HG03135 (cell line): ENCODE results near the gene CELF6.
"Not testable (repeated sequence)": the region's sequence is repeated elsewhere in the genome, so short reads cannot be mapped to it uniquely, and the experiment has no call there.

Source experiments
- ATAC-seq: cut with Tn5 transposase; IDR thresholded peaks from one replicate; pipeline ENCODE4 v1.9.1; 2021; ENCODE audit warnings: mild to moderate bottlenecking, moderate library complexity; ENCODE audit not compliant: unreplicated experiment

CELF6 gene

DNA sequence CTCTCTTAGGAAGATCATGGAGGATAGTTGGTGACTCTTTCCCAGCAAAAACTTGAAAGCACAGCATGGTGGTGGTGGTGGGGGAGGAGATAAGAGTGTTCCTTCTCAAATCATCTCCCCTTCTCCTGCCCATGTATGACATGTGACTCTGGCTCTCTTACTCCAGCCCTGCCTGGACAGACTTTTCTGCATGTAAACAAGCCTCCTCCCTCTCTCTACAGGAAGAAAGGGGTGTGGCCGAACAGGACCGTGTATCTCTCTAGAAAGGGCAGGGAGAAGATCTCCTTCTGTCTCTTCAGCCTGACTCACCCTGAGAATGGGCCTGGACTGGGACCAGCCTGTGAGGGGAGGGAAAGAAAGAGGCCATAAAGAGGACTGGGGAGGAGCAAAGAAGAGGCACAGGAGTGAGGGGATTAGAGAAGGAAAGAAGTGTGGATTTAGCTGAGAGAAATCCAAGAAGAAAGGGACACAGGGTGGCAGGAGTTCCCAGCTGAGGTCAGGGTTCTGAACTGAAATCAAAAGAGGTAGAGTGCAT is 1.5 kb downstream of the CELF6 start:
- ATAC-seq, result no peak

DNA sequence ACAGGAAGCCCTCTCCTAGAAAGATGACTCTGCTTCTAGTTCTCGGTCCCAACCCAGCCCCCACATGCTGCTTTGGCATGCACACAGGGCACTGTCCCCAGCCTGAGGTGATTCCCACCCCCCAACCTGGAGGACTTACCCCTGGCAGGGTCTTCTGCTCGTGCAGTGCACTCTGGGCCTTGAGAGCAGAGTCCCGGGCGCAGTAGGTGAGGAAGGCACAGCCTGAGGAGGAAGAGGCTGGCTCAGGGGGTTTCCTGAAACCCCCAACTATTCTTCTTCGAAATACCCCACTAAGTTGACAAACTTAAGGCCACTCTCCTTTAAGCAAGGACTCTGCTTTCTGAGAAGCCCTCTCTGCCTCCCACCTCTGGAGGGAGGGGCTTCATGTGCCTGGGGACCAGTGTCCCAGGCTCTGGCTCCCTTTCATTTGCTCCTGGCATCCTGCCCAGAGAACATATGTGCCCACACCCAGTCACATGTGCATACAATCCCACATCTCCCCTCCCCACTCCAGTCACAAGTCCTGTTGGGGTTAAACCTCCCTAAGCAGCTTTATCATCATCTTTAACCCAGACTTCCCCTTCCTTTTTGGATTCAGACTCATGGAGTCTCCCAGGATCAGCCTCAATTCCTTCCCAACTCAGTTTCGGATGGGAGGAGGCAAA is 4.1 kb downstream of the CELF6 start:
- no peak for ATAC-seq

DNA sequence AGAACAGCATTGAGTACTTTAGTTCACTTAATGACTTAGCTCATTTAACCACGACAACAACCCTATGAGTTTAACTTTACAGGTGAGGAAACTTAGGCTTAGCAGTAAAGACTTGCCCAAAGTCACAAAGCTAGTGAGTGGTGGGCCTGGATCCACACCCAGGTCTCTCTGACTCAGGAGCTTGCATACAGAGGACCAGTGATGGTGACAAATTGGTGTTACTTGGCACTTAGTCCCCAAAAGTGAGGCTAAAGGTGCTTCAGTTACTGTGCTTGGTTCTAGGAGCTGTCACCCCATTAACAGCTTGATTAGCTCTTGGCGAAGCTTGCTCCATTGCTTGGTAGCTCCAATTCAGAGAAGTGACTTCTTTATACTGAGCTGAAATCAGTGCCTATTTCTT is 6.1 kb downstream of the CELF6 start:
- no peak for ATAC-seq

DNA sequence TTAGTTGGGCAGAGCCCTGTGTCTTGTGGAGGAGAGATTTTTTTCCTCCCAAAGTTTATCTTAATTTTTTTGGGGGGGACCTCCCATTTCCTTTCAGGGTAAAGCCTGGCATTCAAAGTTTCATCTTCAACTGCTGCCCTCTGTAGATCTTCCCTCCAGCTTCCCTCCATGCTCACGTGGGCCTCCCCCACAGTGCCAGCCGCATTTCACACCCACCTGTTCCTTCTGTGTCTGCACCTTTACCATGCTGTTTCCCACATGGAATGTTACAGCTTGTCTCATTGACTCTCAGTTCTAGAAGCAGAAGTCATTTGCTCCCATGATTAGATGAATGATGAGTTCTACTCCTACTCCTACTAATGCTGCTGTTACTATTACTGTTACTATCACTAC is 6.5 kb downstream of the CELF6 start:
- ATAC-seq, result no peak

DNA sequence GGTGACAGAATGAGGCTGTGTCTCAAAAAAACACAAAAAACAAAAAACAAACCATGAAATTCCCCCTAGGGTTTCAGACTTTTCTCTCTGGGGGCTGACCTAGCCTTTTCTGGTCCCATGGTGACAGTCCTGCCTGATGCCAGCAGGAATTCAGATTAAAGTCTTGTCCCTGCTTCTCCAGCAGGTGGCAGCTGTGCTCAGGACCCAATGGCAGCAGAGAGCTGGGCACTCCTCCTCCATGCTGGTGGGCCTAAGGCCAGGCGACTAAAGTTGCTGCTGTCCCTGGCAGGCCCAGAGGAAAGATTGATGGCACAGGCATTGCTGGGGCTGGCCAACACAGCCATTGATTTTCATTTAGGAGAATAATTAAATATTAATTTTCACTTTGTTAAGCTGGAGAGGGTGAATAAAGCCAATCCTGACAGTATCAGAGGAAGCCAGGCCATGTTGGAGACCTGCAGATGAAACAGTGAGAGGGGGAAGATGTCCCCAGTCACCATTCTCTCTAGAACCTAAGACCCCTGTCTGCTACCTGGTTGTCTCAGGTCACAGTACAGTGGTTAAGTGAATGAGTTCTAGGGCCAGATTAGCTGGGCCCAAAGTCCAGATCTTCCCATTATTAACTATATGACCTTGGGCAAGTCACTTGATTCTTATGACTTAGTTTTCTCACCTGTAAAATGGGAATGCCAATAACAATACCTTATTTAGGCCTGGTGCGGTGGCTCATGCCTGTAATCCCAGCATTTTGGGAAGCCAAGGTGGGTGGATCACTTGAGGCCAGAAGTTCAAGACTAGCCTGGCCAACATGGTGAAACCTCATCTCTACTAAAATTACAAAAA is 7.1 kb downstream of the CELF6 start:
- no peak for ATAC-seq

DNA sequence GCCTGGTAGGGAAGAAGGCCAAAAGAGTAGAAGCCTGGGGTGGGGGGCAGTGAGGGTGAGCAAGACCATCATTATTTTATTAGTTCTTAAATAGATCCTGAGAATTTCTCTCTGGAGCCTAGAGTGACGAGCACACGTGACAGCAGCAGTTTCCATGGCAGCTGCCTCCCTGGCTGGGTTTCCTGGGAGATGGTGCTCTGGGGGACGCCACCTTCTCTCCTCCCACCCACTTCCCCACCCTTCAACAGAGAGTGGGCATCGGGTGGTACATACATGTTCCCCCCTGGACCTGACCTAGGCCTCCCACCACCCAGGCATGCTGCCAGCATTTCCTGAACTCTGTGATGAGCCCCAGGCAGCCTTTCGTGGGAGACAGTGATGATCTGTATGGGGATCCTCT is 12.9 kb downstream of the CELF6 start:
- no peak for ATAC-seq

DNA sequence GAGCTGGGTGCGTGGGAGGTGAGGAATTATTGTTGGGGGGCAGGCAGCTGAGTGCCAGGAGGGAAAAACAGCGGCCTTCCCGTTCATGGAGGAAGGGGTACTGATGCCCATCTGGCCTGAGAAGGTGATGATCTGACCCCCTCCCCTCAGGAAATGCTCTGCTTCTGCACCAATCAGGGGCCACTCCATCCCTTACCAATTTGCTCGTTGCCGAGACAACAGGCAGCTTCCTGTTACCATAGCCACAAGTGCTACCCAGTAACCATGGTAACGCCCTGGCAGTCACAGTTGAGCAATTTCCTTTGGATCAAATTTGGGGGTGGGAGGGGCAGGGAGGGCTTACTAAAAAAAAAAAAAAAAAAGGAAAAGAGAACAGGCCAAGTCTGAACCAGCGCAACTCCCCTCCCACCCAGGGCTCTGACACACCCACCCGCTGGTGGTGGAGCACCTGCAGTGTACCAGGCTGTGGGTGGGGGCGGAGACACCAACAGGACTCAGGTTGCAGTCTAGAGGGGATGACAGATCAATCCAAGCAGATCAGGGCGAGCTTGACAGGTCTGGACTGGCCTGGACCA is 13.7 kb downstream of the CELF6 start:
- no peak for ATAC-seq

DNA sequence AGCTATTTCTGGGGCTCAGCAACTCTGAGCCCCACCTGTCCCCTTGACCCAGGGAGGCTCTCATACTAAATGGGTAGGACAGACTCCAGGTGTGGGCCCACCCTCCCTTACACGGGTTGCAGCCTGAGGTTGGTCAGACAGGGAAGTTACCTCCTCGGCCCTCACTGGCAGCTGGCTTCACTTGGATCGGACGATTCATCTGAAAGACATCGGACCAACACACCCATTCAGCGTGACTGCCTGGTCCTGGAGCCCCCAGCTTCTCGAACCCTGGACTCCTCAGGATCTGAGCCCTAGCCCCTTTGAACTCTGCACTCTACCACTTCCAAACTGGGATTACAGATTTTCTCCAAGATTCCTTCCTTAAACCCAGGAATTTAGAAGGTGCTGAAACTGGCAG is 15.4 kb downstream of the CELF6 start:
- ATAC-seq, result no peak

DNA sequence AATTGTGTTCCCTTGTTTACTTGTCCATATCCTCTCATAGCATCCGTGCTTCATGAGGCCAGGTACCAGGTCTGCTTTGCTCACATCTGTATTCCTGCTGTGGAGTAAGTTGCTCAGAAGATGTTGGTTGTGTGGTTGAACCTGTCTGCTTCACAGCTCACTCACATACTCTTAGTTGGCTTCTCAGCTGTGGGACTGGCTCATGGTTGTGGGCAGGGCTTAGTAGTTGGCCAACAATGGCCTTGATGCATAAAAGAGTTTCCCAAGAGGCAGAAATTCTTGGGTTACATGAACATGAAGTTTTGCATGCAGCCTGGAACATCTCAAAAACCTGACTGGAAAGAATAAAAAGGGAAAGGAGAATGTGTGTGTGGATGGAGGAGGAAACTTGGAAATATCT is 17.0 kb downstream of the CELF6 start:
- ATAC-seq, result no peak

DNA sequence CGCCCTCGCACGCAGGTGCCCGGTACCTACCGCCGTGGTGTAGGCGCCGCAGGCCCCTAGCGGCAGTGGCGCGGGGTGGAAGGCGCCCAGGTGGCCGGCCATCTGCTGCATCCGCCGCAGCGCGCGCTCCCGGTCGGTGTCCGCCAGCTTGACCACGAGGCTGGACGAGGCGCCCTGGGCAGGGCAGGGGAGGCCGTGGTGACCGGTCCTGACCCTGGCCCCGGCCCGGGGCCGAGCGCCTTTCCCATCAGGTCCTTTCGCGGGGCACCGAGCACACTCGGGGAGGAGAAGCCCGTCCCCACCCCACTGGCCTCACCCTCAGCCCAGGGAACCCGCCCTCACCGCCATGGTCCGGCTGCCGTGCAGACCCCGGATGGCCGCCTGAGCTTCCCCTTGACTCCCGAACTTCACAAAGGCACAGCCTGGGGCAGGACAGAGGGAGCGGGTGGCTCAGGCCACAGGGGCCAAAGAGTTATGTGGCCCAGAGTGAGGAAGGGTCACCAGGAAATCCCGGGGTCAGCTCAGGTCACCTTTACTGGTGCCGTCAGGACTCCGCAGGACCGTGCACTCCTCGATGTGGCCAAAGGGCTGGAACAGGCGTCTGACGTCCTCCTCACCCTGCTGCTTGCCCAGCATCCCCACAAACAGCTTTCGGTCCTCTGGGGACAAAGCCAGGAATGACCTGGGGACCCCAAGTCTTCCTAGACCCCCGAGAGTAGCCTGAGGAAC is 30.2 kb downstream of the CELF6 start:
- no peak for ATAC-seq

DNA sequence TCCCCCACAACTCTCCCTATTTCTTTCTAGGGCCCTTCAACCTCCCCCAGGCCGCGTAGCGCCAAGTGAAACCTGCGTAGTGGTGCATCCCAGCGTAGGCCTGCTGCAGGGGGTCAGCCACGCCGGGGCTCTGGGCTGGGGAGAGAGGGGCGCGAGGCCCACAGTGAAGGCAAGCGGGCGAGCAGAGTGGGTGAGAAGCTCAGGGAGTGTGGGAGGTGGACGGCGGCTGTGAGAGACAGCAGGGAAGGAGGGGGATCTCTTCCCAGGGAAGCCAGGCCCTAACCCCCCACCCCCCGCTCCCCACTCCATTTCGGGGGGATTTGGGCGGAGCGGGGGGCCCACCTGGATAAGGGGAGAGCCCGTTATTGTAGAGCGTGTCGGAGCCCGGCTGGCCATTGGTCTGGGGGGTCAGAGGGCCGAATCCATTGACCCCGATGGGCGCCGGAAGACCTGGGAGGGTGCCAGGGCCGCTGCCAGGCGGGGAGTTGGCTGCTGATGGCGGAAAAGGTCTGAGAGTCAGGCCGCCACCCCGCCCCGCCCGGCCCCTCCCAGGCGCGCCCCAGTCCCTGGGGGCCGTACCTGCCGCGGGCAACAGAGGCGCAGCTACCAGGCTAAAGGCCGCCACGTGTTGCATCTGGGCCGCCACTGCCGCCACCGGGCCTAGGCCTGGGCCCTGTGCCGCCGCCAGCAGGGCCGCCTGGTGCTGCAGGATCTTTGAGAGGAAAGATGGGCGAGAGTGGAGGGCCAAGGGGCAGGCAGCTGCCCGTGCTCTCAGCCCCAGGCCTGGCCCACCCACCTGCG is 31.0 kb downstream of the CELF6 start:
- no peak for ATAC-seq

DNA sequence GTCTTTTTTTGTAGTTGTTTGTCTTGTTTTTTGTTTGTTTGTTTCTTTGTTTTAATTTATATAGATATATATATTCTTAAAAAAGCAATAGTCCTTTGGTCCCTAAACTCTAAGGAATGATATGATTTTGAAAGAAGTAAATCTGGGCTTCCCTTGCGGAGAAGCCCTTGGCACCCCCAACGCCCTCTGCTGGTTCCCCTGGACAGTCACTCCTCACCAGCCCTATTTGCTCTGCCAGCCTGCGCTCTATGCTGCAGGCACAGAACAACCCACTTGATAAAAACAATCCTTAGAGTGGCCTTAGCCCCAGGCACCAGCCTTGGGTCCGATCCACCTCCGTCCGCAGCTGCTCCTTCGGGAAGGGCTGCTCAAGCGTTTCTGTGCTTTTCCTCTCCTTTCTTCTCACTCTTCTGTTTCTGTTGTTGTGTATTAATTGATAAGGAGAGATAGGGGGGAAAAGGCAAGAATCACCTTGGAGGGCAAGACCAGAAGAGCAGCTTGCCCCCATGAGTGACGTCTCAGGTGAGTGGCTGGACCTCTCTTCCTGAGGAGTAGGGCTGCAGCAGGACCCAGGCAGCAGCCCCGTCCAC is 33.9 kb downstream of the CELF6 start:
- no peak for ATAC-seq

DNA sequence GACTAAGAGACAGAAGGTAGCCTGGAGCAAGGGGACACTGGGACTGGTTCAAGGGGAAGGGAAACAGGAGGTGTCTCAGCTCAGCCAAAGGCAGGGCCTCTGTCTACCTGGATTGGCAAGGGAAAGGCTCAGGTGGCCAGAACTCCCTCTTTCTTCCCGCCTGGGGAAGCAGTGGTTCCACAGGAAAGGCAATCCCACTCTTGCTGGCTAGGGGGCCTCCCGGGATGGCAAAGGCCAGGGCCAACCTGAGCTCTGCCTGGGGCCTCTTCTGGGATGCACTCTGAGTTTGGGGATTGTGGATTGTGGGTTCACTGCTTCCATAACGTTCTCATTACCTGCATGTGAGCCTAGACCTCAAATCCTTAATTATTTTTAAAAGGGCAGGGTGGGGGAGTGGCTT is 34.6 kb downstream of the CELF6 start:
- no peak for ATAC-seq

DNA sequence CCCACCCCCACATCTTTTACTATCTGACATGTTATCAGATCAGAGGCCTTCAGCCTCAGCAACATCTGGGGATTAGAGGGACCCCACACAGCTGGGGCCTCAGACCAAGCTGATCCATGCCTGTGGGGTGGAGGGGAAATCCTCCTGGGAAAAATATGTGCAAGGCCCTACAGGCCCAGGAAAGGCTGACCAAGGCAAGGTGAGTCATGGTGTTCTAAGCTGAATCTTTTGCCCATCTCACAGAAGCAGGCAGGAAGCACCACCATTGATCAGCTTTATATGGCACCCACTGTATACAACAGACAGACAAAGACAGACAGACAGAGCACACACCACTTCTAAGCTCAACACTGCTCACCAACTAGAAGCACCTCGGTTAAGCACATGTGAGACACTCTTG is 35.2 kb downstream of the CELF6 start:
- ATAC-seq, result no peak

DNA sequence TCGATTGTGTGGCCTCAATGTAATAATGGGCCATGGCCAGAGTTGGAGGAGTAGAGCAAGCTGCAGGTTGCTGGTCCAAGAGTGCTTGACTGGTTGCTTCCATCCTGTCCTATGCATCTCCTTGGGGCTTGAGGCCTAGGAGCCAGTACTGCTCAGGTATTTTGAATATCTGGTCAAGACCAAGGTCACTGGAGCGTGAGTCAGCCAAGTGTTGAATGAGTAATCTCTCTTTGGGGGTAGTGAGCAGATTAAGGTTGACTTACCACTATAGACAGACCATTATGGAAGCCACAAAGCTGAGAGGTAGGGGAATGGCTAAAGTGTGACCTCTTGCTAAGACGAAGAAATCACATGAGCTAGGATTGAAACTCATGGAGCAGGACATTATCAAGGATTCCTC is 38.2 kb downstream of the CELF6 start:
- no peak for ATAC-seq

DNA sequence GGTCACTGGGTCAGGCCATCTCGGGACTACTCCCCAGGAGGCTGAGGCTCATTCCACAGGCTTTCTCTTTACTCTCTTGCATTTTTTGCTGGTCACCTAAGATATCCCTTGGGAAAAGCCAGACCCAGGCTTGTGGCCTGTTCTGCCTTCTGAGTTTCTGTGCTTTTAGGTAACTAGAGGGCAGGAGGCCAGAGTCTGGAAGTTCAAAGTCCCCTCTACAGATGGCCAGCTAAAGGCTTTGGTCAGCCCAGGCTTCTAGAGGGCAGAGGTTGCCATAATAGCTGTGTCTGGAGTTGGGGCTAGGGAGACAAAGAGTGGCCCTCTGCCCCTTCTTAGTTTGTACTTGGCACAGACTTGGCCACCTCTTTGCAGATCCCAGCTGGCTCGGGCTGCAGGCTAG is 39.2 kb downstream of the CELF6 start:
- no peak for ATAC-seq

DNA sequence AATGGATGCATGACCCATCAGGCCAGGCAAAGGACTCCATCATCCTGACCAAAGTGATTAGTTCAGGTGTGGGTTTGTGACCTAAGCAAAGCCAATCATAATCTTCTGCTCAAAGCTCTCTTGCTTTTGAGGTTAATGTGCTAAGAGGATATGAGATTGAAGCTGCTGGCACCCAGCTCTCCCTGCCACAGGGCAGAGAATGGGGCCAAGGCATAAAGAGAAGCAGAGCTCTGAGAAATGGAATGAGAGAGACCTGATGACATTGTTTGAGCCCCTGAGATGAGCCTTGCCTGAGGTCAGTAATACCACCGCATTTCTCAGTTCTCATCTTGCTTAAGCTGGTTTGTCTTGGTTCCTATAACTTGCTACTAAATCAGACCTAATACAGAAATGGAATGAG is 41.2 kb downstream of the CELF6 start:
- no peak for ATAC-seq

DNA sequence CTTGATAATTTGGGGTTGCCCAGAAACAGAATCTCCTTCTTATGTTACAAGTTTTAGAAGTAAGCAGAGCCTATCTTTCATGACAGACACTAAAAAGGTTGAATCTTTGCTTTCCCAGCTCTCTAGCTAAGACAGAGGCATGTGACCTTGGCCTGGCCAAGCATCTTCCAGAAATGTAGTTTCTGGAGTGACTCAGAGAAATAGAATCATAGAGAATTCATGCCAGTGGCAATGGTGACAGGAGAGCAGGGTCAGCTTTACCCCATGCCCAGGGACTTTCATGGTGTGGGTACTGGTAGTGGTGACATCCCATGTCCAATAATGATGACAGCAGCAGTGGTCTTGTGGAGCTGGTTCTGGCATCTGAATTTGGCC is 43.6 kb downstream of the CELF6 start:
- no peak for ATAC-seq

DNA sequence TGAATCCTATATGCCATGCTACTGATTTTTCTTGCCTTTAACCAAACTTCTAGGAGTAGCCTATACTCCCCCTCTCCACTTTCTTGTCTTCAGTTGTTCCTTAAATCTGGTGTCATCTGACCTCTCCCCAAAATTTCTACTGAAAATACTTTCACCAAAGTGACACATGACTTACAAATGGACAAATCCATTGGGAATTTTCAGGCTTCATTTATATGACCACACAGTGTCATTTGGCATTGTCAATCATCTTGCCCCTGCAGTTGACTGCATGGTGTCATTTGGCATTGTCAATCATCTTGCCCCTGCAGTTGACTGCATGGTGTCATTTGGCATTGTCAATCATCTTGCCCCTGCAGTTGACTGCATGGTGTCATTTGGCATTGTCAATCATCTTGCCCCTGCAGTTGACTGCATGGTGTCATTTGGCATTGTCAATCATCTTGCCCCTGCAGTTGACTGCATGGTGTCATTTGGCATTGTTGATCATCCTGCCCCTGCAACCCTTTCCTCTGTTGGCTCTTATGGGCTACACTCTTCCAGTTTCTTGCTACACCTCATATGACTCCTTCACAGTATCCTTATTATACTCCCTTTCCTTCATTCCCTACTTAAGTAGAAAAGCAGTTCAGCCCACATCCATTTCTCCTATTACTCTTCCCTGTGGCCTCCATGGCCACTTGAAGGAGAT is 44.2 kb downstream of the CELF6 start:
- ATAC-seq, result not testable (repeated sequence)

DNA sequence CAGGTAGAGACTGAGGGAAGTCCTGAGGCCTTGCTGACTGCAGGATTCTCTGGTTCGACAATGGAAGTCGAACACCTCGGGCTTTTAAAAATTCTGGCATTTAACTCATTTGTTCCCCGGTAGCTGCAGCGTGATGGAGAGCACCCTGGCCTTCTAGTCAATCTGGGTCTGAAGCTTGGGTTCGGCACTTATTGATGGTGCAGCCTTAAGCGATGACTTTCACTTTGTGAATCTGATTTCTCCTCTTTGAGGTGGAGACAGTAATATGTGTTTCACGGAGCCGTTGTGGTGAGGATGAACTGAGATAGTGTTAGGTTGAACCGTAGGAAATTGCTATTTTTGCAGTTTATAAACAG is 47.0 kb downstream of the CELF6 start:
- no peak for ATAC-seq
